Gastroesophageal sphincter (tissue), 3 donors: ENCODE results near the gene CAPN8.

Source experiments
- CTCF ChIP-seq, 4 experiments: fragments of 200-600 bp in 2 of 4; fragments of 450-650 bp in 2 of 4; sonication (generic) in 1 of 4; IDR thresholded peaks; one replicate each; pipeline ENCODE4 v1.5.1; 2017 to 2019; ENCODE audit warnings: antibody characterized with exemption in 4 of 4, mild to moderate bottlenecking in 2 of 4, moderate library complexity in 2 of 4
- EP300 ChIP-seq: sonication (generic); formaldehyde crosslinking; IDR thresholded peaks from one replicate; pipeline ENCODE4 v1.6.1; 2017; ENCODE audit warnings: antibody characterized with exemption, mild to moderate bottlenecking
- POLR2A ChIP-seq, 2 donors: fragments of 450-650 bp; IDR thresholded peaks; one replicate each; pipeline ENCODE4 v1.6.1; 2017; ENCODE audit warnings: antibody characterized with exemption in 2 of 2, mild to moderate bottlenecking in 2 of 2, moderate library complexity in 1 of 2
- POLR2AphosphoS5 ChIP-seq: sonication (generic); formaldehyde crosslinking; IDR thresholded peaks from one replicate; pipeline ENCODE4 v1.6.1; 2017; ENCODE audit warnings: antibody characterized with exemption

- TF ChIP-seq CTCF (IDR thresholded peaks at IDR 0.05), result no peak
- no peak for TF ChIP-seq EP300
- TF ChIP-seq POLR2AphosphoS5, result no peak
- no peak for TF ChIP-seq POLR2A (IDR thresholded peaks at IDR 0.05)
These were observed 26.2 kb downstream of the CAPN8 start for GRCh38 chr1:223639331-223639749.
